ENCODE results near the gene GGTA1. TPM values are rescaled to one million over a fixed set of nuclear protein-coding genes. Genes with fewer than 3 reads are reported as not detected.
"Not testable (repeated sequence)": the region's sequence is repeated elsewhere in the genome, so short reads cannot be mapped to it uniquely, and the experiment has no call there.

Gene GGTA1
- total RNA-seq, 1 donor from 2014 or later, result not detected

GRCh38 chr9:121464968-121465367, 34.7 kb downstream of the GGTA1 start:
- DNase-seq, result no peak
- H3K4me1 Mint-ChIP-seq (ENCODE audit: low read depth, unreplicated experiment), result peaks cover 2% of the 10 kb centered on the region
- no peak overlapping the region for H3K27ac Mint-ChIP-seq (ENCODE audit: unreplicated experiment)
- no peaks in the 10 kb centered on the region for H3K9me3 Mint-ChIP-seq (ENCODE audit: unreplicated experiment)
- H3K27me3 Mint-ChIP-seq (ENCODE audit: unreplicated experiment), result no peaks in the 10 kb centered on the region
- no peaks in the 10 kb centered on the region for H3K36me3 Mint-ChIP-seq (ENCODE audit: unreplicated experiment)
- H3K4me3 Mint-ChIP-seq (ENCODE audit: unreplicated experiment), result no peak overlapping the region
- TF ChIP-seq CTCF (IDR thresholded peaks at IDR 0.05; ENCODE audit: partially characterized antibody, unreplicated experiment), result no peak

- no peaks in the 10 kb centered on the region for H3K36me3 Mint-ChIP-seq (ENCODE audit: unreplicated experiment)
- no peaks in the 10 kb centered on the region for H3K27me3 Mint-ChIP-seq (ENCODE audit: unreplicated experiment)
- TF ChIP-seq CTCF (IDR thresholded peaks at IDR 0.05; ENCODE audit: partially characterized antibody, unreplicated experiment), result peak; percentile 70
- DNase-seq, result peak; percentile 71
- H3K27ac Mint-ChIP-seq (ENCODE audit: unreplicated experiment), result no peak overlapping the region
- H3K4me3 Mint-ChIP-seq (ENCODE audit: unreplicated experiment), result no peak overlapping the region
- no peaks in the 10 kb centered on the region for H3K9me3 Mint-ChIP-seq (ENCODE audit: unreplicated experiment)
- no peaks in the 10 kb centered on the region for H3K4me1 Mint-ChIP-seq (ENCODE audit: low read depth, unreplicated experiment)
These were observed 36.4 kb downstream of the GGTA1 start for GRCh38 chr9:121463026-121463807.

- peaks cover 2% of the 10 kb centered on the region for H3K27me3 Mint-ChIP-seq (ENCODE audit: unreplicated experiment)
- DNase-seq, result no peak
- H3K4me3 Mint-ChIP-seq (ENCODE audit: unreplicated experiment), result no peak overlapping the region
- no peaks in the 10 kb centered on the region for H3K4me1 Mint-ChIP-seq (ENCODE audit: low read depth, unreplicated experiment)
- no peaks in the 10 kb centered on the region for H3K9me3 Mint-ChIP-seq (ENCODE audit: unreplicated experiment)
- no peak overlapping the region for H3K27ac Mint-ChIP-seq (ENCODE audit: unreplicated experiment)
- TF ChIP-seq CTCF (IDR thresholded peaks at IDR 0.05; ENCODE audit: partially characterized antibody, unreplicated experiment), result no peak
- no peaks in the 10 kb centered on the region for H3K36me3 Mint-ChIP-seq (ENCODE audit: unreplicated experiment)
These were observed 40.1 kb downstream of the GGTA1 start for GRCh38 chr9:121459513-121459912.

DNA sequence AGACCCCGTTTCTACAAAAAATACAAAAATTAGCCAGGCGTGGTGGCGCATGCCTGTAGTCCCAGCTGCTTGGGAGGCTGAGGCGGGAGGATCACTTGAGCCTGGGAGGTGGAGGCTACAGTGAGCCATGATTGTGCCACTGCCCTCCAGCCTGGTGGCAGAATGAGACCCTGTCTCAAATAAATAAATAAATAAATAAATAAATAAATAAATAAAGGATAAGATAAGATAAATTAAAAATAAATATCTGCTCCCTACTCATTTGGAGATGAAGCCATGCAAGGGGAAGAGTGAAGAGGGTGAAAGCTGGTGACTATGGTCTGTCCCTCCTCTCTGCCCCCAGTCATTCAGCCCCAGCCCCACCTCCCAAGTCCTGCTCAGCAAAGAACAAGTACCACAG, 41.2 kb downstream of the GGTA1 start:
- H3K4me1 Mint-ChIP-seq (ENCODE audit: low read depth, unreplicated experiment); DNase-seq; H3K36me3 Mint-ChIP-seq (ENCODE audit: unreplicated experiment); H3K27me3 Mint-ChIP-seq (ENCODE audit: unreplicated experiment); H3K9me3 Mint-ChIP-seq (ENCODE audit: unreplicated experiment); H3K4me3 Mint-ChIP-seq (ENCODE audit: unreplicated experiment); H3K27ac Mint-ChIP-seq (ENCODE audit: unreplicated experiment): not testable (repeated sequence)

DNA sequence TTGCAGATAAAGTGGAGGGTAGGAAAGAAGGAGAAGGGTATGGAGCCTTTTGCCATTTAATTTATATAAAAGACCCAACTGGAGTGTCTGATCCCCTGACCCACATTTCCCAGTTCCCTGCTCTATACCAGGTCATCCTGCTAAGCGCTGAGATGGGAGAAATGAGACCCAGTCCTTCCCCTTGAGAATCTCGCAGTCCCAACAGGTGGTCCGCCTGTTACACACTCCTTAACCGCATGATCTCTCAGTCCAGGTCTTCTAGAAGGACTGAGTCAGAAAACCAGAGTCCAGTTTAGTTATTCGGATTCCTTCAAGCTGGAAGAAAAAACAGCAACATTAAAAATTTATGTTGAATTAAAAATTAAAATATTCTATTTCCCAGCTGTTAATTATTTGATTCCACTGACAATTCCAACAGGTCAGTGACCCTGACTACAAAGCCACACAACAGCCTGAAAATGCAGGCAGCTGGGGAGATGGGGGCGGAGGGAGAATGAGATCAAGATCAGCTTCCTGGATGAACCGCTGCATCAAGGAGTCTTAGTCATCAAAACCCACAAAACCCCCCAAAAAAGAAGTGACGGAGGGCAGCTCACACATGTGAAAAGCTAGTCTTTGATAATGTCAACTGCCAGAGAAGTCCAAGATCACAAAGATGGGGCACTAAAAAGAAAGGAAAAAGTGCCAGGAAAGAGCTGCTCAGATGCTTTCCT, 44.0 kb downstream of the GGTA1 start:
- Mint-ChIP-seq H3K27ac (ENCODE audit: unreplicated experiment) (no peak overlapping the region), H3K36me3 (ENCODE audit: unreplicated experiment) (no peaks in the 10 kb centered on the region), H3K9me3 (ENCODE audit: unreplicated experiment) (no peaks in the 10 kb centered on the region), H3K4me3 (ENCODE audit: unreplicated experiment) (no peak overlapping the region), H3K4me1 (ENCODE audit: low read depth, unreplicated experiment) (no peaks in the 10 kb centered on the region), H3K27me3 (ENCODE audit: unreplicated experiment) (peaks cover 2% of the 10 kb centered on the region)
- no peak for TF ChIP-seq CTCF (IDR thresholded peaks at IDR 0.05; ENCODE audit: partially characterized antibody, unreplicated experiment)
- no peak for DNase-seq

Measured in glutamatergic neuron (in vitro differentiated cells).